Gastroesophageal sphincter (tissue), 4 donors: ENCODE measurements around the gene DOLK. TPM values are rescaled to one million over a fixed set of nuclear protein-coding genes. Genes with fewer than 3 reads are reported as not detected.

ENCODE experiments used
- ATAC-seq: fragments of 150-250 bp; one replicate; pipeline ENCODE4 v1.9.1; 2016; ENCODE audit warnings: mild to moderate bottlenecking, moderate library complexity
- H3K27ac ChIP-seq, 4 donors: fragments of 200-600 bp; sonication (generic) in 3 of 4; 1 replicate in 3 of 4; 2 replicates in 1 of 4; pipeline ENCODE4 v1.5.1; 2016 to 2019
- H3K27me3 ChIP-seq: fragments of 200-600 bp; sonication (generic); one replicate; pipeline ENCODE4 v1.5.1; 2019
- H3K36me3 ChIP-seq, 2 donors: fragments of 200-600 bp; sonication (generic); one replicate each; pipeline ENCODE4 v1.5.1; 2019; ENCODE audit warnings: control low read depth in 1 of 2
- H3K4me1 ChIP-seq, 3 donors: fragments of 200-600 bp; sonication (generic); 1 replicate in 2 of 3; 2 replicates in 1 of 3; pipeline ENCODE4 v1.5.1; 2016 to 2019; ENCODE audit warnings: control low read depth in 2 of 3
- H3K4me3 ChIP-seq, 2 donors: fragments of 200-600 bp; sonication (generic); one replicate each; pipeline ENCODE4 v1.5.1; 2019; ENCODE audit warnings: mild to moderate bottlenecking in 1 of 2, moderate library complexity in 1 of 2
- H3K9me3 ChIP-seq, 3 donors: fragments of 200-600 bp; sonication (generic); one replicate each; pipeline ENCODE4 v1.5.1; 2017 to 2019; ENCODE audit warnings: control low read depth in 2 of 3
- CTCF ChIP-seq, 4 experiments: fragments of 200-600 bp in 2 of 4; fragments of 450-650 bp in 2 of 4; sonication (generic) in 1 of 4; IDR thresholded peaks; one replicate each; pipeline ENCODE4 v1.5.1; 2017 to 2019; ENCODE audit warnings: antibody characterized with exemption in 4 of 4, mild to moderate bottlenecking in 2 of 4, moderate library complexity in 2 of 4
- EP300 ChIP-seq: sonication (generic); formaldehyde crosslinking; IDR thresholded peaks from one replicate; pipeline ENCODE4 v1.6.1; 2017; ENCODE audit warnings: antibody characterized with exemption, mild to moderate bottlenecking
- POLR2A ChIP-seq, 2 donors: fragments of 450-650 bp; IDR thresholded peaks; one replicate each; pipeline ENCODE4 v1.6.1; 2017; ENCODE audit warnings: antibody characterized with exemption in 2 of 2, mild to moderate bottlenecking in 2 of 2, moderate library complexity in 1 of 2
- POLR2AphosphoS5 ChIP-seq: sonication (generic); formaldehyde crosslinking; IDR thresholded peaks from one replicate; pipeline ENCODE4 v1.6.1; 2017; ENCODE audit warnings: antibody characterized with exemption
- WGBS, 2 donors: methylation state at CpG; one replicate each; pipeline ENCODE4 v1.1.5; 2018; ENCODE audit warnings: low coverage in 1 of 2; 5-methylcytosine and 5-hydroxymethylcytosine counted together
- total RNA-seq, 4 donors: library from RNA; depleted of rRNA; stranded (reverse); fragments of >200 nt; gene quantifications; one replicate each; pipeline ENCODE4 v1.1.0, GENCODE V29; 2016

DOLK gene
- total RNA-seq, 4 donors from 2014 or later: 9.8 to 17.1 (median 13.0) TPM

- peaks cover 0 to 55% of the 10 kb centered on the region in 2 donors for H3K36me3 ChIP-seq
- peaks cover 0 to 88% (median 65%) of the 10 kb centered on the region in 3 donors for H3K4me1 ChIP-seq
- 59 to 83% methylated on average over 3 to 5 of the region's 15 CpGs for WGBS, 2 donors
- TF ChIP-seq CTCF (IDR thresholded peaks at IDR 0.05) (no peak), POLR2A (IDR thresholded peaks at IDR 0.05) (no peak), EP300 (no peak), POLR2AphosphoS5 (no peak)
- ATAC-seq: no peak
- H3K27ac ChIP-seq: peak overlapping the region in 3 of 4 donors; percentile 66 to 84 (median 78)
- no peak overlapping the region for H3K4me3 ChIP-seq
- no peaks in the 10 kb centered on the region for H3K27me3 ChIP-seq
- no peaks in the 10 kb centered on the region for H3K9me3 ChIP-seq
Measured at GRCh38 chr9:128913048-128913900, 34.1 kb downstream of the DOLK start.

GRCh38 chr9:128912270-128912853 is 35.0 kb downstream of the DOLK start:
- ATAC-seq: no peak
- peak overlapping the region in 3 of 4 donors; percentile 66 to 84 (median 78) for H3K27ac ChIP-seq
- H3K27me3 ChIP-seq: no peaks in the 10 kb centered on the region
- WGBS, 2 donors: 50 to 60% methylated on average over 9 to 14 of the region's 15 CpGs
- no peaks in the 10 kb centered on the region for H3K9me3 ChIP-seq
- H3K4me1 ChIP-seq: peaks cover 0 to 83% (median 63%) of the 10 kb centered on the region in 3 donors
- TF ChIP-seq EP300 (no peak), POLR2AphosphoS5 (peak; percentile 44)
- H3K4me3 ChIP-seq: no peak overlapping the region
- H3K36me3 ChIP-seq: peaks cover 0 to 57% of the 10 kb centered on the region in 2 donors

GRCh38 chr9:128911529-128912035 is 35.8 kb downstream of the DOLK start:
- peak; percentile 69 for ATAC-seq
- H3K4me1 ChIP-seq: peaks cover 0 to 75% (median 56%) of the 10 kb centered on the region in 3 donors
- H3K36me3 ChIP-seq: peaks cover 0 to 62% of the 10 kb centered on the region in 2 donors
- H3K27me3 ChIP-seq: no peaks in the 10 kb centered on the region
- H3K4me3 ChIP-seq: no peak overlapping the region
- no peak for TF ChIP-seq POLR2A (IDR thresholded peaks at IDR 0.05)
- no peak for TF ChIP-seq CTCF (IDR thresholded peaks at IDR 0.05)
- TF ChIP-seq EP300: no peak
- TF ChIP-seq POLR2AphosphoS5: peak; percentile 50
- WGBS, 2 donors: 56% methylated on average over 3 of the region's 8 CpGs; no CpG with 5 or more reads in 1 of the 2 donors
- peak overlapping the region in 3 of 4 donors; percentile 66 to 84 (median 78) for H3K27ac ChIP-seq
- no peaks in the 10 kb centered on the region for H3K9me3 ChIP-seq

GRCh38 chr9:128910906-128911305 is 36.5 kb downstream of the DOLK start:
- no peak for ATAC-seq
- Histone ChIP-seq H3K9me3 (no peaks in the 10 kb centered on the region), H3K4me3 (no peak overlapping the region), H3K36me3 (peaks cover 0 to 57% of the 10 kb centered on the region in 2 donors), H3K27ac (peak overlapping the region in 3 of 4 donors; percentile 66 to 84 (median 78)), H3K4me1 (peaks cover 0 to 68% (median 50%) of the 10 kb centered on the region in 3 donors), H3K27me3 (no peaks in the 10 kb centered on the region)
- 93% methylated on average over 3 of the region's 6 CpGs; no CpG with 5 or more reads in 1 of the 2 donors for WGBS, 2 donors
- TF ChIP-seq EP300 (no peak), POLR2AphosphoS5 (no peak), CTCF (IDR thresholded peaks at IDR 0.05) (no peak), POLR2A (IDR thresholded peaks at IDR 0.05) (no peak)

GRCh38 chr9:128909859-128910258 is 37.5 kb downstream of the DOLK start:
- Histone ChIP-seq H3K4me1 (peaks cover 0 to 63% (median 44%) of the 10 kb centered on the region in 3 donors), H3K4me3 (no peak overlapping the region), H3K27ac (peak overlapping the region in 3 of 4 donors; percentile 66 to 84 (median 78)), H3K27me3 (no peaks in the 10 kb centered on the region), H3K9me3 (no peaks in the 10 kb centered on the region), H3K36me3 (peaks cover 0 to 52% of the 10 kb centered on the region in 2 donors)
- no peak for TF ChIP-seq POLR2A (IDR thresholded peaks at IDR 0.05)
- no peak for TF ChIP-seq EP300
- TF ChIP-seq POLR2AphosphoS5: no peak
- no peak for TF ChIP-seq CTCF (IDR thresholded peaks at IDR 0.05)
- no CpG with 5 or more reads among the region's 4 CpGs for WGBS, 2 donors
- ATAC-seq: no peak
